ENCODE measurements around the gene RANBP3. TPM values are rescaled to one million over a fixed set of nuclear protein-coding genes. Genes with fewer than 3 reads are reported as not detected.
A peak's percentile ranks its signal among the peaks of the same experiment; 100 is the strongest.

RANBP3 gene
- total RNA-seq, 6 donors from 2014 or later, result 64.4 to 116 (median 68.5) TPM

DNA sequence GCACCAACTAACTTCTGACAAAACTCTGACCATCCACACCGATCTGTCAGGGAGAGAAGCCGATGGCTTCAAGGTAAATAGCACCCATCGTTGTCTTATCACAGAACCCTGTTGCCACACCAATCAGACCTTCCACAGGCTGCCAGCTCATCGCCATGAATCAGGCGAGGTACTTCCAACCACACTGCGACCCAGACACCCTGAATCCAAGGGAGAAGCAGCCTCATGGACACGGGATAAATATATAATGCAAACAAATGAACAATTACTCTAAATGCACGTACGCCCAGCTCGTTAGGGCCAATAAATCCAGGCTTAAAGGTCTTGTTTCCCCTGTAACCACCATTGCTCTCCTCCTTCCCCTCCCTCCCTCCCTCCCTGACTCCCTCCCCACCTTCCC lies 20.8 kb downstream of the RANBP3 start:
- peaks cover 72 to 85% (median 74%) of the 10 kb centered on the region in 4 donors for H3K4me1 ChIP-seq
- peak overlapping the region in 1 of 4 donors; percentile 8 for H3K27ac ChIP-seq
- no peak for ATAC-seq (ENCODE audit: low FRiP score in 2 of 2)
- no peaks in the 10 kb centered on the region for H3K36me3 ChIP-seq
- DNase-seq, result no peak
- WGBS, 2 donors, result 76 to 88% methylated on average over 10 of the region's 10 CpGs
- H3K4me3 ChIP-seq, result no peak overlapping the region
- no peaks in the 10 kb centered on the region for H3K9me3 ChIP-seq
- no peaks in the 10 kb centered on the region for H3K27me3 ChIP-seq
- no peak for TF ChIP-seq EP300 (IDR thresholded peaks at IDR 0.05)
- no peak for TF ChIP-seq POLR2AphosphoS5 (IDR thresholded peaks at IDR 0.05)
- no peak for TF ChIP-seq CTCF (IDR thresholded peaks at IDR 0.05)
- no peak for TF ChIP-seq POLR2A (IDR thresholded peaks at IDR 0.05)

GRCh38 chr19:5956728-5957127 lies 21.2 kb downstream of the RANBP3 start:
- ATAC-seq (ENCODE audit: low FRiP score in 2 of 2) (no peak), DNase-seq (peak in 1 of 2 donors; percentile 62)
- Histone ChIP-seq H3K4me3 (no peak overlapping the region), H3K27me3 (no peaks in the 10 kb centered on the region), H3K36me3 (no peaks in the 10 kb centered on the region), H3K27ac (peak overlapping the region in 1 of 4 donors; percentile 8), H3K9me3 (no peaks in the 10 kb centered on the region), H3K4me1 (peaks cover 72 to 85% (median 74%) of the 10 kb centered on the region in 4 donors)
- TF ChIP-seq POLR2A (IDR thresholded peaks at IDR 0.05) (no peak), POLR2AphosphoS5 (IDR thresholded peaks at IDR 0.05) (no peak), EP300 (IDR thresholded peaks at IDR 0.05) (no peak), CTCF (IDR thresholded peaks at IDR 0.05) (no peak)
- 94 to 97% methylated on average over 12 of the region's 12 CpGs for WGBS, 2 donors

GRCh38 chr19:5956323-5956722 lies 21.6 kb downstream of the RANBP3 start:
- Histone ChIP-seq H3K27me3 (no peaks in the 10 kb centered on the region), H3K36me3 (no peaks in the 10 kb centered on the region), H3K4me3 (no peak overlapping the region), H3K4me1 (peaks cover 72 to 85% (median 74%) of the 10 kb centered on the region in 4 donors), H3K27ac (no peak overlapping the region), H3K9me3 (no peaks in the 10 kb centered on the region)
- DNase-seq (no peak), ATAC-seq (ENCODE audit: low FRiP score in 2 of 2) (no peak)
- no peak for TF ChIP-seq CTCF (IDR thresholded peaks at IDR 0.05)
- TF ChIP-seq EP300 (IDR thresholded peaks at IDR 0.05), result no peak
- TF ChIP-seq POLR2AphosphoS5 (IDR thresholded peaks at IDR 0.05), result no peak
- TF ChIP-seq POLR2A (IDR thresholded peaks at IDR 0.05), result no peak
- WGBS, 2 donors, result 72 to 77% methylated on average over 3 of the region's 3 CpGs

- no peak overlapping the region for H3K4me3 ChIP-seq
- no peaks in the 10 kb centered on the region for H3K27me3 ChIP-seq
- ATAC-seq (ENCODE audit: low FRiP score in 2 of 2), result no peak
- peak overlapping the region in 2 of 4 donors; percentile 71 to 77 for H3K27ac ChIP-seq
- H3K9me3 ChIP-seq, result no peaks in the 10 kb centered on the region
- H3K36me3 ChIP-seq, result no peaks in the 10 kb centered on the region
- DNase-seq, result no peak
- 64 to 80% methylated on average over 3 of the region's 3 CpGs for WGBS, 2 donors
- H3K4me1 ChIP-seq, result peaks cover 72 to 85% (median 74%) of the 10 kb centered on the region in 4 donors
- TF ChIP-seq POLR2AphosphoS5 (IDR thresholded peaks at IDR 0.05) (no peak), POLR2A (IDR thresholded peaks at IDR 0.05) (no peak), CTCF (IDR thresholded peaks at IDR 0.05) (no peak)
These were observed 22.4 kb downstream of the RANBP3 start for GRCh38 chr19:5955636-5955935.

DNA sequence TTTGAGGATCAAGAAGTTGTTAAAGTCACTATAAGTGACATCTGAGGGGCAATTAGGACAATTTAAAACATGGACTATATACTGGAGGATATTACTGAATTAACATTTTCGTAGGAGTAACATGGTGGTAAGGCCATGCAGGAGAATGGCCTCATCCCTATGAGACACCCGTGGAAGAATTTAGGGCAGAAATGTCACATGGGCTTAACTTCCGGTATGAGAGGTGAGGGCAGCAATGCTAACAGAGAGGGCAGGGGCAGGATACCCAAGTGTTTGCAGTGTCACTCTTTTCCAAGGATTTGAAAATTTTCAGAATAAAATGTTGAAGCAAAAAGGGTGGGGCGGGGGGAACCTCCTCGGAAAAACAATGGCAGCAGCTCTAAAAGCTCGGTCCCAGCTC lies 23.6 kb downstream of the RANBP3 start:
- Histone ChIP-seq H3K27ac (peak overlapping the region; percentile 61 to 77 (median 70)), H3K4me1 (peaks cover 67 to 85% (median 71%) of the 10 kb centered on the region in 4 donors), H3K36me3 (peaks cover 0 to 9% (median 2%) of the 10 kb centered on the region in 4 donors), H3K4me3 (no peak overlapping the region), H3K9me3 (no peaks in the 10 kb centered on the region), H3K27me3 (no peaks in the 10 kb centered on the region)
- DNase-seq (no peak), ATAC-seq (ENCODE audit: low FRiP score in 2 of 2) (no peak)
- 39 to 46% methylated on average over 6 of the region's 6 CpGs for WGBS, 2 donors
- TF ChIP-seq POLR2A (IDR thresholded peaks at IDR 0.05) (no peak), CTCF (IDR thresholded peaks at IDR 0.05) (no peak), EP300 (IDR thresholded peaks at IDR 0.05) (no peak), POLR2AphosphoS5 (IDR thresholded peaks at IDR 0.05) (no peak)

Measured in upper lobe of left lung (tissue), 6 donors.